HG02763 (cell line): Measurements from ENCODE around the gene SLFNL1.
A peak's percentile ranks its signal among the peaks of the same experiment; 100 is the strongest.

Experiments used
- ATAC-seq: cut with Tn5 transposase; IDR thresholded peaks from one replicate; pipeline ENCODE4 v1.9.1; 2021; ENCODE audit warnings: mild to moderate bottlenecking, moderate library complexity; ENCODE audit not compliant: unreplicated experiment

The SLFNL1 gene

DNA sequence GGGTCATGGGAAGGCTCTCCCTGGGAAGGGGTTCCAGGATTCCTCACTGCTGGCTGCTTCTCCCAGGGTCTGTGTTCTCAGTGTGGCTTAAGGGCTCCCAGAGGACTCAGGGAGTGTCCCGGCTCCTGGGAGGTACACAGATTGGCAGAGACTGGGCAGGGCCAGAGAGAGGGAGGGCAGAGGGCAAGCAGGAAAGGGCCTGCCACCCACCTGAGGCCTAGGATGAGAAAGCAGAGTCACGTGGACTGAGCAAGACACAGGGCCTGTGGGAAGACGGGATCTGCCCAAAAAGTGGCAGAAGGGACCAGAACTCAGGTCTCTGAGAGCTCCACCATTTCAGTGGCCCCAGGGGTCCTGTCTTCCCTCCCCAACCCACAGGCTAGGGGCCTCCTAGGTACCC, 871 bp downstream of the SLFNL1 start:
- ATAC-seq = no peak

DNA sequence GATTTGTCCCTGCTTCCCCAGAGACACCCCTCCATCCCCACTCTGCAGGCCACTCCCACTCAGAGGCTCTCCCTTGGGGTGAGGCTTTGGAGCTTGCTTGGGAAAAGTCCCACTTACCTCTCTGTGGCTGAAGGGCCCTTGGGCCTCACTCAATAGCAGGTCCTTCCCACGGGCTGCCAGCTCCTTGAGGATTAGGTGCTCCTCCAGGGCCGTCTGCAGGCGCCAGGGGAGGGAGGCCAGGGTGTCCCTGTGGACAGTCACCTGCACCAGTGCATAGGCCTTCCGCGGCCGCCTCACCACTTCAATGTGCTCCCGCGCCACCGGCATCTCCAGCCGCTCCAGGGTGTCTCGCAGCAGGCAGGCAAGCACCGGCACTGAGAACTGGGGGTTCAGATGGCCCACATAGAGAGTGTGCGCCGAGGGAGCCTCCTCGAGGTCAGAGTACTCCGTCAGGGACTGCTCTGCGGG, 1.4 kb downstream of the SLFNL1 start:
- no peak for ATAC-seq

DNA sequence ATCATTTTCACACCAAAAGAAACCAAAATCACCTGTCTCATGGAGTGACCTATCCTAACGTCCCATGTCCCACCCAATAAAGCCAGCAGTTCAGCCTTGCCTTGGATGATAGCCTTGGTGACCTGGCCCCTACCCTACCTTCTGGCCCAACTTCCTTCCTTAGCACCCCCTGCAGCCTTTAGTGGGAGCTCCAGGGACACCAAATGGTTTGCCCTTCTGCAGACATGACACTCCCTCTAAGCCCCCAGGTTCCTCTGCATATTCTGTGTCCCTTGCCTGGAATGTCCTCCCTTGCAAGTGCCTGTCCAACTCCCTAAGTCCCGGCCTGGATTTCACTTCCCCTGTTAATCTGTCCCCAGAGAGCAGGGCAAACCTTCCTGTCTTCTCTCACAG, 2.2 kb downstream of the SLFNL1 start:
- ATAC-seq = no peak

DNA sequence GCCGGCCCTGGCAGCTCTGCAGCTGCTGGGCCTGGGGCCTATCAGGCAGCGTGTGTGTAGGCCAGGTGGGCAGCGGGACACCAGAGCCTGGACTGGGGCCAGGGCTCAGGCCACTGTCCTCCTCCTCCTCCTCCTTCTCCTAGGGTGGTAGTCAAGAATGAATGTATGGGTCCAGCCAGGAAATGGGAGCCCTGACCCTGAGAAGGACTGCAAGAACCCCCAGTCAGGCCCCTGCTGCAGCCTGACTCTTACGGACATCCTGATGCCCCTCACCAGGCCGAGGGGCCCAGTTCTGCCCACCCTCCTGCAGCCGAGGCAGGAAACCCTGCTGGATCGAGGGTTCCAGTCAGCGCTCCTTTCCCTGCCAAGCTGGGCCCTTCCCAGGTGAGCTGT, 3.5 kb downstream of the SLFNL1 start:
- no peak for ATAC-seq

DNA sequence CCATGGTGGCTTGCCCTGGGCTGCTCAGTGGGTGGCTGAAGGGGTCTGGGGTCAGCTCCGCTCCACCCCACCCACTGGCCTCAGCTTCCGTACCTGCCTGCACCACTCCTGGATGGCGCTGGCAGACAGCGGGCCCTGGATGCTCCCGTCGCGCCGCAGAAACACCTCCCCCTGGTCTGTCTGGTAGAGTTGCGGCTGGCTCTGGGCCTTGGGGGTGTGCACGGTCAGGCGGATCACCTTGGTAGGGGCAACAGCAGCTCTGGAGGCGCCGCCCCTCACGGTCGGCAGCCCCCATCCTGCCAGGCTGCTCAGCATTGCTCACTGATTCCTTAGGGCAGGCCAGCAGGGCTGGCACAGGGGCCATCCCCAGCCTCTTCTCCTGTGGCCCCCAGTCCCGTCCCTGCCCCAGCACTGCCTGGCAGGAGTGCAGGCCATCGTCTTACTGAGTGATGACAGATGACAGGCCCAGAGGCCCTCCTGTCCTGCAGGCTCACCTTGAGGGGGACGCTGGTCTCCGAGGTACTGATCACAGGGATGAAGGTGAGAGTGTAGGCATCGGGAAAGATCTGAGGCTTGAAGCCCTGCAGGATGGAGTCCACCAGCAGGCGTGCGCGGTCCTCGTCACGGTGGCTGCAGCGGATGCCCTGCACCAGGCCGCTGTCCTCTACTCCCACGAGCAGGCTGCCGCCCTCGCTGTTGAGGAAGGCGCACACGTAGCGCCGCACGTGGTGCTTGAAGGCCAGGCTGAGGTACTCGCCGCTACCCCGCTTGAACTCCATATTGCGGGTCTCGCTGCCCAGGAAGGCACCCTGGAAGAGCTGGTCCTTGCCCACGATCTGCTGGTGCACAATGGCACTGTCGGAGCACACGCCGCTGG, 4.1 kb downstream of the SLFNL1 start:
- no peak for ATAC-seq

DNA sequence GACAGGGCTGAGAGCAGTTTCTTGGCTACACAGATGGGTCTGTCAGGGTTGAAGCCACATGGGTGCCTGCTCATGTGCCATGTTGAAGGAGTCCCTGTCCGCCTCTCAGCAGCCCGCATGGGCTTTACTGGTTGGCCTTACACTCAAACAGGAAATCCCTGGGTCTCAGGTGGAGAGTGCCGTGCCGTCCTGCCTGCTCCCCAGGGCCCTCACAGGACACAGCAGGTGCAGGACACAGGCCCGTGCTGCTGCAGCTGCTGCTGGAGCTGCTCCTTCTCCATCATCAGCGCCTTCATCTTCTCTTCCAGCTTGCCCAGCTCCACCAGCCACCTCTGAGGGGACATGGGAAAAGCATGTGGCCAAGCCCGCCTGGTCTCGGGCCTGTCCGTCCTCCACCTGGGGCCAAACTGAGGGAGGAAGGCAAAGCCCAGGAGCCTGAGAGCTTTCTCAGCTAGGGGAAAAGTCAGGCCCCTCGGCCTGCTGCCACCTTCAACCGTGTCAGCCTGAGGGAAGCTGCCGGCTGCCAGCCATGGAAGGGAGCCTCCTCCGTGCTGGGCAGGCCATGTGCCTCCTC, 5.5 kb downstream of the SLFNL1 start:
- ATAC-seq = no peak

DNA sequence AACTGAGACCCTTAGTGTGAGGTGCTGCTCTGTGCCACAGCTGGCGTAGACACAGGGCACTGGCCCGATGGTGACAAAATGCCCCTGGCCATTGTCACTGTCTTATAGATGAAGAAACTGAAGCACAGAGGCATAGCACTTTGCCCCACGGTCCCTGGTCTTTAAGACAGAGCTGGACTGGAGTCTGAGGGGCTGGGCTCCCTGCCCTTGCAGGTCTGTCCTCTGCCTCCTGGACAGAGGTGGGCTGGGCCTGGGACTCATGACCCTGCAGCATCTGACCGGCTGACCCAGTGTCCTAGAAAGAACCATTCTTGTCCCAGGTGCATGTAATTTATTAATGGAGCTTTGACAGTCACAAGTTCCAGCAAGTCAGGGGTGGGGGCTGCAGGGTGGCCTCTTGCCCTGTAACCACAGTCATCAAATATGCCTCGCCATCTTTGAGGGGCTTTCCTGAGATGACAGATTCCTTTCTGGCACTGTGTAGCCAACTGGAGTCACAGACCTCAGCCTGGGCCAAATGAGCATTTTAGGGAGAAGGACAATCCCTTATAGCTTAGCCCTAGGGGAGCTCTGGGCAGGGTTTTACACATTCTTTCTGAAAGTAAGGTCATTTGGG, 6.1 kb downstream of the SLFNL1 start:
- no peak for ATAC-seq

DNA sequence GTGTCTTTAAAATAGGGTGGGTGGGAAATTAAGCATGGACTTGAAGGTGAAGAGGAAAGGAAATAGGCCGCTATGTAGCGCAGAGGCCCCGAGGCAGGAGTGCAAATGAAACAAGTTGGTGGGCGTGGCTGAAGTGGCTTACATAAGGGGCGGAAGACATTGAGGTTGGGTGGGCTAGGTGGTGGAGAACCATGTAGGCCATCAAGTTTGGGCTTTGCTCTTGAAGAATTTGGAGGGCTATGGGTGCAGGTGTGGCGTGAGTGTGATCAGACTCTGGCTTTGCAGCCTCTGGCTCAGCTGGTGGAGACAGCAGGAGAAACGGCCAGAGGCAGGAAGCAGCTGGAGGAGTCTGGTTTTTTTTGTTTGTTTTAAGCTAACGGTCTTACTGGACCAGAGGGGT, 6.7 kb downstream of the SLFNL1 start:
- no peak for ATAC-seq

DNA sequence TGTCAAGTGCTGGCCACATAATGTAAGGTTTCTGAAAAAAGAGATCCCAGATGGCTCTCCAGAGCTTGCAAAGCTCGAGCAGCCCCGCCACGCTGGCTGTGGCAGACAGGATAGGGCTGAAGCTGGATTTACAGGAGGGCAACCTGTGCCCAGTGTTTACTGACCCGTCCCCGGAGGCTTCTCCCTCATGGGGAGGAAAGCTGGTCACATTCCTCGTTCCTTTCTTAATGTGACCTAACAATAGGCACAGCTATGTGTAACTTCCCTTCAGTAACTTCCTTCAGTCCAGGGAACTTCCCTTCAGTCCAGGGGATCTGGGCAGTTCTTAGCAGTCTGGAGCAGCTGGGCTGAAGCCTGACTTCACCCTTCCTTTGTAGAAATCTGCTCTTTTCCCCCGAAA, 7.7 kb downstream of the SLFNL1 start:
- no peak for ATAC-seq

DNA sequence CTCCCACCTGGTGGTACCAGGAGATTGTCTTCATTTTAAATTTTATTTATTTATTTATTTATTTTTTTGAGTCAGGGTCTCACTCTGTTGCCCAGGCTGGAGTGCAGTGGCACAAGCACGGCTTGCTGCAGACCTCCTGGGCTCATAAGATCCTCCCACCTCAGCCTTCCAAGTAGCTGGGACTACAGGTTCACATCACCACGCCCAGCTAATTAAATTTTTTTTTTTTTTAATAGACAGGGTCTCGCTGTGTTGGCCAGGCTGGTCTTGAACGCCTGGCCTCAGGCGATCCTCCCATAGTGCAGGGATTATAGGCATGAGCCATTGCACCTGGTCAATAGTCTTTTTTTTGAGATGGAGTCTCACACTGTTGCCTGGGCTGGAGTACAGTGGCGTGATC, 8.5 kb downstream of the SLFNL1 start:
- ATAC-seq = no peak

DNA sequence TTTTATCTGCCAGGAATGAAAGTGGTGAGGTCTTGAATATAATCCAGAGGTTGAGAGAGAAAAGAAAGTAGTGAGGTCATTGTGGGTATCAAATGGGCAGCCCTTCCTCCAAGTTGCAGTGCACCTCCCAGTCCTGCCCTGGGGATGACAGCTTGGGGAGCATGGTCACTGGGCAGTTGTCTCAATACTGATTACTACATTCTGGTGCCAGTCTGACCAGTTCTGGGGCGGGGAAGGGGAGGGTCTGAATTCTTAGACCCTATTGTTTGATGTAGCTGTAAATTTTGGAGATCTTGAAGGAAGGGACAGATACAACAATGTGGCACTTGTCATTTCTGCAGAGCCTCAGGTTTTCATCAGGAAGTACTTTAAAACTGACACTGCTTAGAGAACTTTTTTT, 11.2 kb downstream of the SLFNL1 start:
- ATAC-seq = no peak

DNA sequence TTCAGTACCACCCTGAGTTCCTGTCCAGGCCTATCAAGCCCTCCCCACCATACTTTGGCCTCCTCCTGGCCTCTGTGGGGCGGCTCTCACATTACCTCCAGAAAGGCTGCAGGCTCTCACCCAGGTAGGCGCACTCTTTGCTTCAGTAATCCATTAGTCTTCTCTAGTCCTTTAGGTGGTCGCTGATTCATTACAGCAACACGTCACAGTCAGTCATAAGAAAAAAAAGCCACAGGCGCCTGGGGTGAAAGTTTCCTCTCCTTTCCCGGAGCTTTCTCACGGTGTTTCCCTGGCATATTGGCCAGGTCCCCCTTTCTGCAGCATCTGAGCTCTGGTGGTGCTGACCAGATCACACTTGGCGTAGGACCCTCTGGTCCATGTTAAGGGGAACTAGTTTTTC, 12.1 kb downstream of the SLFNL1 start:
- ATAC-seq = no peak

DNA sequence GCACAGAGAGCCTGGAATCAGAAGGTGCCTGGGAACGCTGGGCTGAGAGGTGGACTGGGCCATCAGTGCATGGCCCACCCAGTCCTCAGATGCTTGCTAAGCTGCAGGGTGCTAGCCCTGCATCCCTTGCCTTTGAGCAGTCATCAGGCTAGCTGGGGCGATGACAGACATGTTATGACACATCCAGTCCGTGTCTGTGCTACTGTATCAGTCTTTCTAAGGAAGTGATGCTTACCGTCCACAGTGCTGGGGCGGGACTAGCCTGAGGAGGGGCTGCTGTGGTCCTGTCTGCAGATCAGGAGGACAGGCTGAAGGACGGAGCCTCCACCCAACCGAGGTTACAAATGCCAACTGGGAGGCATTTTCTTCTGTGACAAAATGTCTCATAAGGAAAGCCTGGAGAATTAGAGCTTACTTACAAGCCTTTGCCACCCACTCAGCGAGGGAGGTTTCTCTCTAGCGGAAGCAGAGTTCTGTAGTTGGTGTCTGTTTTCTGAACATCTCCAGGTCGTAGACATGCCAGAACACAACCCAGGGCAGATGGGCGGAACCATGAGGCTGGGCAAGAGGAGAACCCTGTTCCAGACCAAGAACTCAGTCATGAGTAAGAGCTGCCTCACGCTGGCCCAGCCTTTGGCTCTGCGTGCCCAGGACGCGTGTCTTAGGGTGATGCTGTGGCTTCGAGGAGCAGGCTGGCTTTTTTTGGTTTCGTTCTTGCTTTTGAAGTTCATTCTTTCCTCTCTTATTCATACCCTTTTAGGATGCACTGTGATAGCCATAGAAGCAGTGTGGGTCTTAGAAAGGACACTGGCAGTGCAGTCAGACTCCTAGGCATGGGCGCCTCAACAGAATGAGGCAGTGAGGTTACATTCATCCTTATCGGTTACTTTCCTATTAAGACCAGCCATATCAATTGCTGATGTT, 14.3 kb downstream of the SLFNL1 start:
- no peak for ATAC-seq

DNA sequence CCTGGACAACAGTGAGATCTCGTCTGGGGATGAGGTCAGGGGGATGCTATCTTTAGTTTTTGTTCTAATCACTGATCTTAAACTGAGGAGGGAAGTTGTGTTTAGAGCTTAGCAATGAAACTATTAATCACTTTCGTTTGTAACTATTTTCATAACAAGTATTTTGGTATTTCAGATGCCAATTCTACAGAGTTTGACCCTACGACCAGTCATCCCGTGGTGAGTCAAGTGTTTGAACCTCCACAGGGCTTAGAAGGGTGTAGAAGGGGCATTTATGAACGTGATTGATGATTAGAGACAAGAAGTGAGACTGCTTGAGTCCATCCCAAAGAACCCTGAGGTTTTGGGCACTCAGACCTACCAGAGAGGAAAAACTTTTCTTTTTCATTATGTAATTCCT, 15.6 kb downstream of the SLFNL1 start:
- ATAC-seq = no peak

DNA sequence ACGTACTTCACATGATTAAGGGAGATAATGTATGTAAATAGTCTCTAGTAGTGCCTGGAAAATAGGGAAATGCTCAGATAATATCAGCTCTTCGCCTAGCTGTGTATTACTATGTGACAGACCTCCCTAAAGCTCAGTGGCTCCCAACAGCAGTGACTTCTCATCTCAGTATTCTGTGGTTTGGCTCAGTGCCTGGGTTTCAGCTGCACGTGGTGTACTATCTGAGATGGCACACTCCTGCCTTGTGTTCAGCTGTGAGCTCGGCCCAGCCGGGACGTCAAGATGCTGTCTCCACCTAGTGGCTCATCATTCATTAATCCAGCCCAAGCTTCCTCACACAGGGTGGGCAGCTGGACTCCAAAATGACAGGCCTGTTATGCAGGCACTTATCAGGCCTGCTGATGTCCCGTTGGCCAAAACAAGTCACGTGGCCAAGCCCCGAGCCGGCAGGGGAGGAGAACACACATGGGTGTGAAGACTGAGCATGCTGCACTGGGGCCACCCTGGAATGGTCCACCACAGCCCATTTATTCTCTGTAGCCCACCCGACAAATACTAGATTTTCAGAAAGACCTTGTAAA, 17.8 kb downstream of the SLFNL1 start:
- ATAC-seq = peak; percentile 96

DNA sequence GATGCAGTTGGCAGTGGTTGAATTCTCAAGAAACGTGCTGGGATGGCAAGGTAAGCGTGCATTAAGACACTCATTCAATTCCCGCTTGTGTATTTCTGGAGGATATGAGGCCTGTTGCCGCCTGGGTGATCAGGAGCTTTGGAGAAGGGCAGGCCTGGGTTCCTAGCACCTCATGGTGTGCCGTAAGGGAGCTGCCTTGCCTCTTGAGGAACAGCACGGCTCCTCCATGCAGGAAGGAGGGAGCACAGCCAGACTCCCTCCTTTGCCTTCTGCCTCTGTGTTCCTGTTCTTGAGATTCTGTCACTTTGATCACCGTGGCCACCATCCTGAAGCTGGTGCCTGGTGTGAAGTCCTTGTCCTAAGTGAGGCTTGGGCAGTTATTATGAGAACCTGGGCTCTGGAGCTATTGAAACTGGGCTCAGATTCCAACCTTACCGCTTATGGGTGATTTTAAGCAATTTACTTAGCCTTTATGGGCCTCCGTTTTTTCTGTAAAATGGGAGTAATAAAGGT, 18.3 kb downstream of the SLFNL1 start:
- no peak for ATAC-seq

DNA sequence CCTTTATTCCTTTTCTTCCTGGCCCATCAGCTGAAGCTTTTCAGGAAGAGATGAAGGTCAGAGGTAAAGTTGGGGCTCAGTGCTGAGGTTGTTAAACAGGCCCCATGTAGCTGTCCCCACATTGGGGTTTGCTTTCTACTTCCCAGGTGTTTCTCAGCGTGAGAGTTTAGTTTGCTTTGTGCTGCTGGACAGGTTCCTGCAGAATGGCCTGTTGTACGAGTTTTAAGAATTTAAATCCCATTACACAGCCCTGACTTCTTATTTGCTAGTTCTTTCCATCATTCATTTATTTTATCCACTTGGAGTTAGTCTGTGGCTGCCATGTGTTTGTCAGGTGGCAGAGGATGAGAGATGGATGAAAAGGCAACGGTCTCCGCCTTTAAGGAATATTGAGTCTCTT, 22.9 kb downstream of the SLFNL1 start:
- no peak for ATAC-seq

DNA sequence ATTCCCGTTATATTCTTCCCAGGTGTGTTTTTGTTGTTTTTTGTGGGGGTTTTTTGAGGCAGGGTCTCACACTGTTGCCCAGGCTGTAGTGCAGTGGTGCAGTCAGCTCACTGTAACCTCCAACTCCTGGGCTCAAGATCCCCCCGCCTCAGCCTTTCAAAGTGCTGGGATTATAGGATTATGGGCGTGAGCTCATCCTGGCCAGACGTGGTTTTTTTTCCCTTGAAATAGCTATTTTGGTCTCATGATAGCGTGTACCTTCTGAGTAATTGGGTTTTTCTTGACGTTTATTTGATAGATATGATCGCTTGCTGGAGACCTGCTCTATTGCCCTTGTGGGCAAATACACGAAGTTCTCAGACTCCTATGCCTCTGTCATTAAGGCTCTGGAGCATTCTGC, 24.4 kb downstream of the SLFNL1 start:
- no peak for ATAC-seq

DNA sequence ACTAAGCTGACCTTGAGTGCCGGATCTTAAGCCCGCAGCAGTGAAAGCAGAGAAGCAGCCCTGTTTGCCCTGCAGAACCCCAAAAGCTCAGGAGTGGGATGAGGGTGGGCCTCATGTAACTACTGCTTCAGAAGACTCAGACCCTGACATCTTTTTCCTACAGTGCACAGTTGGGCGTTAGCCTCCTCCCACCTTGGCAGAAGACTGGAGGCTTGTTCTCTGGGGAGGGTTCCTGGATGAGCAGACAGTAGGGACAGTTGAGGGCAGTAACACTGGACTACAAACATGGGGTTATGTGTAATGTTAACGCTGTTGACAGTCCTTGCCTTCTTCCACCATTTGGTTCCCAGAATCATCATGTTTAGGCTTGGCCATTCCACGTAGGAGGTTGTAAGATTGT, 32.5 kb downstream of the SLFNL1 start:
- ATAC-seq = no peak

DNA sequence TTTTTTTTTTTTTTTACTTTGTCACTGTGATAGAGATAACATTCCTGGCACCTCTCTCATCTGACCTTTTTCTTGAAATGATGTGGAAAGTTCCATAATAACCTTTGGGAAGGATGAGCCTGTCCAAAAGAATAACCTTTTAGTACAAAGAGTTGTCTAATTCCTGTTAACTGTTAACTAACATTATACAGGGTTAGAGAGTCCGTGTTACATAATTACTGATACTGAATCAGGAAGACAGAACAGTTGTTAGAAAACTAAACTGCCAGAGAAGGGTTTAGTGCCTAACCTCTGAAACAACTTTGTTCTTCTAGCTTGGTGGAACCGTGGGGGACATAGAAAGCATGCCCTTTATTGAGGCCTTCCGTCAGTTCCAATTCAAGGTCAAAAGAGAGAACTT, 33.2 kb downstream of the SLFNL1 start:
- no peak for ATAC-seq
